GM19438 (cell line): Measurements from ENCODE around the gene CCNA2.

Experiments
- ATAC-seq: cut with Tn5 transposase; IDR thresholded peaks from one replicate; pipeline ENCODE4 v1.9.1; 2021; ENCODE audit warnings: low read depth; ENCODE audit not compliant: unreplicated experiment

CCNA2 gene

DNA sequence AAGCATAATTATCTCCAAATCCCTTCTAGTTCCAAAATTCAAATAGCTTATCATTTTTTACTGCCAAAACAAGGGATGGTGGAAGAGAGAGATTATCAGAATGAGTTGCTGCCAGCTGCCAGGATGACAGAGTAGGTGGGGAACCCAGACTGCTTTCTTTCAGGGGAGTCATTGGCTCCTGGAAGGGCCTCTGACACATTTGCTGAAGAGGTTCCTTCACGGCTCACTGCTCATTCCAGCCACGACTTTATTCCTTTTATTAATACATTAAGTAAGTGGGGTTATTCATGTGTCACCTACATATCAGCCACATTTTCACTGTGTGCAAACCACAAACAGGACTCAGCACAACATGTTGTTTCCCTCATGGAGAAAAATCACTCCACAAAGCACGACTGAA is 46.1 kb downstream of the CCNA2 start:
- peak; percentile 52 for ATAC-seq

DNA sequence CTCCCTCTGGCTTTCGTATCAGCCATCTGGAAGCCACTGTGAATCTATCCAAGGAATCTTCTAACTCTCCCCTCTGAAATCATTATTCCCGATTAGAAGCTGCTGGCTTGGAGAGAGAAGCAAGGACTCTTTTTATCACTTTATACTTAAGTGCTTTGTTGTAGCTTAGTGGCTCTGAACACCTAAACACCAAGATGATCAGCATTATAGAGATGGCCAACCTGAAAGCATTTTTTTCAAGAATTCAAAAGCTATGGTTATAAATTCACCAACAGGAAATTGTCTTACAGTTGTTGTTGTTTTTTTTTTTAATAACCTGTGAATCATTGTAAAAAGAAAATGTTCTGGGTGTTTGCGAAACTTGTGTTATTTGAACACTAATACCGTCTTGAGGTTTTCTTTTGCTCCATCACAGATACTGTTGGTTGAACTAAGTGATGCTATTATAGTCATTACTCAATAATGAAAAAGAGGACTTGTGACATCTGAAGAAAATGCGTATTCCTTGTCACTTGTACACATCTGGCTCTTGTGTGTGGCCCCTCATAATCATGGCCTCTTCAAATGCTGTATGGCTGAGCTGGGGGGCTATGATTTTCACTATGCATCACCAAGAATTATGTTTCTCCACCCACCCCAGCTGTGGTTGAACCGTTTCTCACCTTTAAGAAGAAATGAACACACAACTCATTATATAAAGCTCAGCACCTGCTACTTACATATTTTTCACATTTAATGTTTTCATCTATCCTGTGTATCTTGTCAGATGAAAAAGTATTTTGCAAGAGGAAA is 46.9 kb downstream of the CCNA2 start:
- no peak for ATAC-seq

DNA sequence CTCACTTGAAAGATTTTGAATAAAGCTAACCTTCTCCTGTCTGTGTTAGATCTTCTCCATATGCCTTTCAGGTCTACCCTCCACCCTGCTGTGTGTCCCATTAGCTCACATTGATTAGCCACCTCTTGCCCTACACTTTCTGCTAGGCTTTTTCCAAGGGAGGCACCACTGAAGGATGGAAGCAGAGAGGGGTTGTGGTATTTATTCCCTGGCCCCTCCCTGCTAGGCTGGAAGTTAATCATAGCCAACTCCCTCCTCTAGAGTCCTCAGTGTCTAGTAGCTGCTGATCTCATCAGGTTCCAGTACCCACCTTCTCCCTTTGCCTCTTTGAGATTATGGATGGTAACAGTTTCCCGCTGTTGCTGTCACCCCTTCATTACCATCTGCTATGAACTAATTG is 49.8 kb downstream of the CCNA2 start:
- ATAC-seq = no peak

DNA sequence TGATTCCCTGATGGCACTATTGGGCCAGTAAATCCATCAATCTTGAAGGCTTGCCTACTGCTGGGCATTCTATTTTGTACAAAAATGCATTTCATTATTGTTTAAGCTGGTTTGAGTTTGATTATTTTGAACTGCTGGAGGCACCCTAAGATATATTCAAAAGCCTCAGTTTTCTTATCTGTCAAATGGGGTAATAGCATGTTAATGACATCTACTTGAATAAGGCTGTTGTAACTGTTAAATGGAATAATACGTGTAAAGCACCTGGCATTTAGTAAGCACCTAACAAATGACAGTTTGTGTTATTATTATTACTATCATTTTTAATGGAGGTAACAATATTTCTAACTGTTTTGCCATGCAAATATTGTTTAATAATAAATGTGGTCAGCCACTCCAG is 51.8 kb downstream of the CCNA2 start:
- no peak for ATAC-seq

DNA sequence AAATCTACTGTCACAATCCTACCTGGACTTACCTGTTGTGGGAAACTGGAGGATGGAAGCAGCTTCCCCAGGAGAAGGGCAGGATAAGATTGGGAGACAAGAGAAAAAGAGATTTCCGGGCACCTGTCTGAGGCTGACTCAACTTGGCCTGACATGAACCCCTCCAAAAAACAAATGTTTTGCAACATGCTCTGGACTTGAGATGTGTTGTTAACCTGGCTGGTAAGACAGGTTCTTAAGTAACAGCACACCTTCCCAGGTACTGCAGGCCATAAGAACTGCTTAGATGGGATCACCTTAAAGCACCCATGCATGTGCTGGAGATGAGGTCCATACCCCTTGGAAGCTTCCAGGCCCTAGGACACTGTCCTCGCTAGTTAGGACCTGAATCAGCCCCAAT is 54.3 kb downstream of the CCNA2 start:
- no peak for ATAC-seq

DNA sequence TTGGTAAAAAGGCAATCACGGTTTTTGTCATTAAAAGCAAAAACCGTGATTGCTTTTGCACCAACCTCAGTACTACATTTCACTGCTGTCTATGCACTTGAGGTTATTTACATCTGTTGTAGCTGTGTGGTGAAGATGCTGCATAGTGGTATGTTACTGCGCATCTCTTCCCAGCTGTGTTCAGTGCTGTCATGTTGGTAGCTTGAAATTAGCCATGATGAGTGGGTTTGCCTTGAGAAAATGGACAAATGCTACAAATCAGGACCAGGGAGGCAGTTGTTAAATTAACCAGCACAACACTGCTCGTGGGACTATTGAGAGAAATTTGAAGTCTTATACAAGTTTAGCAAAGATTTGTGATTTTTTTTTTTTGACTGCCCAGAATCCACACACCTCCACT is 56.5 kb downstream of the CCNA2 start:
- ATAC-seq = no peak
